NOMO-1 treated with dmso at 0.1 percent for 144 hours (cell line): ENCODE data around the gene CNMD.
"Not testable (repeated sequence)": the region's sequence is repeated elsewhere in the genome, so short reads cannot be mapped to it uniquely, and the experiment has no call there.

Experiments used
- DNase-seq: peaks from one replicate; lab custom pipeline; 2025; ENCODE audit not compliant: unreplicated experiment; lab: John Stamatoyannopoulos, UW

Gene CNMD

GRCh38 chr13:52744842-52745375 is 5.3 kb upstream of the CNMD start:
- no peak for DNase-seq

- no peak for DNase-seq
Observed at GRCh38 chr13:52743988-52744387, 4.4 kb upstream of the CNMD start.

GRCh38 chr13:52743569-52743968 is 3.9 kb upstream of the CNMD start:
- DNase-seq = no peak

GRCh38 chr13:52738719-52739467 is 727 bp downstream of the CNMD start:
- no peak for DNase-seq

GRCh38 chr13:52737965-52738364 is 1.7 kb downstream of the CNMD start:
- no peak for DNase-seq

GRCh38 chr13:52737451-52737850 is 2.2 kb downstream of the CNMD start:
- no peak for DNase-seq

GRCh38 chr13:52736891-52737290 is 2.7 kb downstream of the CNMD start:
- DNase-seq = no peak

GRCh38 chr13:52734075-52734623 is 5.5 kb downstream of the CNMD start:
- DNase-seq = no peak

GRCh38 chr13:52726258-52726657 is 13.4 kb downstream of the CNMD start:
- DNase-seq = no peak

GRCh38 chr13:52725302-52725701 is 14.3 kb downstream of the CNMD start:
- no peak for DNase-seq

- no peak for DNase-seq
Observed at GRCh38 chr13:52723181-52723580, 16.4 kb downstream of the CNMD start.

GRCh38 chr13:52721356-52721755 is 18.3 kb downstream of the CNMD start:
- not testable (repeated sequence) for DNase-seq

GRCh38 chr13:52720904-52721303 is 18.7 kb downstream of the CNMD start:
- DNase-seq = not testable (repeated sequence)

- no peak for DNase-seq
Observed at GRCh38 chr13:52713894-52714293, 25.7 kb downstream of the CNMD start.

GRCh38 chr13:52712385-52712784 is 27.2 kb downstream of the CNMD start:
- DNase-seq = no peak

GRCh38 chr13:52711286-52711685 is 28.3 kb downstream of the CNMD start:
- DNase-seq = no peak

- not testable (repeated sequence) for DNase-seq
Observed at GRCh38 chr13:52708266-52708665, 31.4 kb downstream of the CNMD start.

GRCh38 chr13:52707375-52707774 is 32.2 kb downstream of the CNMD start:
- no peak for DNase-seq

GRCh38 chr13:52706081-52706480 is 33.5 kb downstream of the CNMD start:
- no peak for DNase-seq

- no peak for DNase-seq
Observed at GRCh38 chr13:52703482-52703881, 36.1 kb downstream of the CNMD start.

- DNase-seq = no peak
Observed at GRCh38 chr13:52701728-52702465, 37.7 kb downstream of the CNMD start.

- DNase-seq = no peak
Observed at GRCh38 chr13:52696566-52696965, 43.1 kb downstream of the CNMD start.
